Lower lobe of right lung (tissue), 2 donors: Measurements from ENCODE around the gene OPN5. TPM values are rescaled to one million over a fixed set of nuclear protein-coding genes. Genes with fewer than 3 reads are reported as not detected.

ENCODE experiments used
- ATAC-seq, 2 donors: fragments of 200-7000 bp; cut with Tn5 transposase; one replicate each; pipeline ENCODE4 v1.9.1; 2020 to 2022; ENCODE audit warnings: mild to moderate bottlenecking in 2 of 2, moderate library complexity in 2 of 2
- DNase-seq: peaks from one replicate; pipeline ENCODE4 v3.0.0-alpha.2; 2020
- H3K27ac ChIP-seq: fragments of 200-600 bp; one replicate; pipeline ENCODE4 v1.8.0; 2022
- H3K27me3 ChIP-seq: fragments of 200-600 bp; one replicate; pipeline ENCODE4 v1.8.0; 2022; ENCODE audit warnings: low read depth
- H3K36me3 ChIP-seq: fragments of 200-600 bp; one replicate; pipeline ENCODE4 v1.8.0; 2022; ENCODE audit warnings: mild to moderate bottlenecking
- H3K4me1 ChIP-seq: fragments of 200-600 bp; one replicate; pipeline ENCODE4 v1.8.0; 2022
- H3K4me3 ChIP-seq: fragments of 200-600 bp; one replicate; pipeline ENCODE4 v1.8.0; 2022; ENCODE audit warnings: mild to moderate bottlenecking
- H3K9me3 ChIP-seq: fragments of 200-600 bp; one replicate; pipeline ENCODE4 v1.8.0; 2022
- intact Hi-C: fragments of 100-400 bp; cut with DNase I; formaldehyde crosslinking; loops from one replicate; pipeline ENCODE4 v1.11.0; 2022
- total RNA-seq: library from RNA; stranded (reverse); fragmentation: NEBNext Ultra II Directional; extraction: Animal tissue kit (Norgen Biotek cat#: 25700); gene quantifications from one replicate; pipeline ENCODE4 v1.2.1, GENCODE V29; 2021
- TF ChIP-seq, protein P1 (sequence below): fragments of 200-600 bp; IDR thresholded peaks from one replicate; pipeline ENCODE4 v1.8.0; 2022; ENCODE audit warnings: antibody characterized with exemption, mild to moderate bottlenecking
- donor health status: DM: no; HTN: yes; CAD: no; lungs with severe emphysema.

OPN5 gene
- total RNA-seq, 1 donor from 2014 or later: not detected

DNA sequence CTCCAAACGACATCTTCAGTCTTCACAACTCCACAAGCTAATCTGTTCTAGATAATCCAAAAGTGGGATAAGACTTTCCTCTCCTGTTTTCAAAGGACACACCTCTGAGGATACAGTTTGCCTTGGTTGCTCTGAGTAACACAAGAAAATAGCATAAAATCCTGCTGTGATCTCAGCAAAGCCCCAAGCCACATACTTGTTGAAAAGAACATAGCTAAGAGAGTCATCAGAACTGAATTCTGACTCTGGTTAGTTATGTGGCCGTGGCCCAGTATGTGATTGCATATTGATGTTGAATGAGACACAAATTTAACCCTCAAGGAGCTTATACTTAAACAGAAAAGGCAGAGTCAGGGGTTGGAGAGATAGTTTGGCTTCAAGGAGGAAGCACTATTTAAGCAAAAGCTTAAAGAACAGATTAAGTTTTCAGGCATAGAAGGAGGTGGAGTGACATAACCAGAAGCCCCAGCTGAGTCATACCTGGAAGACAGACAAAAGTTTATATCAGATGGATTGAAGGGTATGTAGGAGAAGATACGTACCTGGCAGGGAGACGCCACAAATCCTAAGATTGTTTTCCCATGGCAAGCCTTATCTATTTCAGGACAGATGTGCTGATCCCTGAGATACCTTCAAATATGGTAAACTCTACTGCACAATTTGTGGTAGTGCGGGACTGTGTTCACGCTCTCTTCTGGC lies 41.2 kb downstream of the OPN5 start:
- H3K4me3 ChIP-seq: no peak overlapping the region
- intact Hi-C loops: no loop called here
- DNase-seq: no peak
- H3K36me3 ChIP-seq: no peaks in the 10 kb centered on the region
- H3K27me3 ChIP-seq: no peaks in the 10 kb centered on the region
- ATAC-seq: no peak
- H3K9me3 ChIP-seq: no peaks in the 10 kb centered on the region
- no peaks in the 10 kb centered on the region for H3K4me1 ChIP-seq
- no peak overlapping the region for H3K27ac ChIP-seq
- TF ChIP-seq, protein P1, sequence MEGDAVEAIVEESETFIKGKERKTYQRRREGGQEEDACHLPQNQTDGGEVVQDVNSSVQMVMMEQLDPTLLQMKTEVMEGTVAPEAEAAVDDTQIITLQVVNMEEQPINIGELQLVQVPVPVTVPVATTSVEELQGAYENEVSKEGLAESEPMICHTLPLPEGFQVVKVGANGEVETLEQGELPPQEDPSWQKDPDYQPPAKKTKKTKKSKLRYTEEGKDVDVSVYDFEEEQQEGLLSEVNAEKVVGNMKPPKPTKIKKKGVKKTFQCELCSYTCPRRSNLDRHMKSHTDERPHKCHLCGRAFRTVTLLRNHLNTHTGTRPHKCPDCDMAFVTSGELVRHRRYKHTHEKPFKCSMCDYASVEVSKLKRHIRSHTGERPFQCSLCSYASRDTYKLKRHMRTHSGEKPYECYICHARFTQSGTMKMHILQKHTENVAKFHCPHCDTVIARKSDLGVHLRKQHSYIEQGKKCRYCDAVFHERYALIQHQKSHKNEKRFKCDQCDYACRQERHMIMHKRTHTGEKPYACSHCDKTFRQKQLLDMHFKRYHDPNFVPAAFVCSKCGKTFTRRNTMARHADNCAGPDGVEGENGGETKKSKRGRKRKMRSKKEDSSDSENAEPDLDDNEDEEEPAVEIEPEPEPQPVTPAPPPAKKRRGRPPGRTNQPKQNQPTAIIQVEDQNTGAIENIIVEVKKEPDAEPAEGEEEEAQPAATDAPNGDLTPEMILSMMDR: no peak

DNA sequence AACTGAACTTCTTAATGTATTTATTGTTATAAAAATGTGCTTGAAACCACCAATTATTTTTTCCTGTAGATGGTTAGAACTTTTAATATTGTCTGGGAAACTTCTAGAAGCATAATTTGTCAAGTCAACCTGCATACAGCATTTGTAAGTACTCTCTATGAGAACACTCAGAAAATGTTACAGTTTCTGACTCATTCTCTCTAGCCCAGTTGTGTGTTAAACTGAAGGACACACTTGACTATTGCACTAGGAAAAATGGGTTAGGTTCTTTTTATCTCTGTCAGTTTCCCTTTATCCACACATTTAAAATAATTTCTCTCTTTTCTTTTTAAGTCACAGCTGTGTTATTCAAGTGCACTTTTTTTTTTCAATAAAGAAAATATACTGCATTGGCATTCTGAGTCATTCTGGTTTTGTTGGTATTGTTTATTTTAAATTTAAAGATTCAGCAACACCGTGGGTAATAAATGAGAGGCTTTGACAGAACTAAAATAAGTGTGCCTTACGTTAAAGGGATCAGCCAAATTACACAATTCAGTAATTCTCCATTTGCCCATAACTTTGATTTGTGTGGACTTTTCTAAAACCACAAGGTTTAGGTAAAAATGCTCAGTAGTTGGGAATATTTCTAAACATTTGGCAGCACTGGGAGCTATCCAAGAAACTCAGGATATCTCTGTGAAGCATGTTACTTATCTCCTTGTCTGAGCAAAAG lies 50.7 kb downstream of the OPN5 start:
- DNase-seq (no peak), ATAC-seq (no peak)
- TF ChIP-seq, protein P1: no peak
- intact Hi-C loops: no loop called here
- Histone ChIP-seq H3K9me3 (no peaks in the 10 kb centered on the region), H3K4me1 (no peaks in the 10 kb centered on the region), H3K27me3 (no peaks in the 10 kb centered on the region), H3K27ac (no peak overlapping the region), H3K4me3 (no peak overlapping the region), H3K36me3 (no peaks in the 10 kb centered on the region)

DNA sequence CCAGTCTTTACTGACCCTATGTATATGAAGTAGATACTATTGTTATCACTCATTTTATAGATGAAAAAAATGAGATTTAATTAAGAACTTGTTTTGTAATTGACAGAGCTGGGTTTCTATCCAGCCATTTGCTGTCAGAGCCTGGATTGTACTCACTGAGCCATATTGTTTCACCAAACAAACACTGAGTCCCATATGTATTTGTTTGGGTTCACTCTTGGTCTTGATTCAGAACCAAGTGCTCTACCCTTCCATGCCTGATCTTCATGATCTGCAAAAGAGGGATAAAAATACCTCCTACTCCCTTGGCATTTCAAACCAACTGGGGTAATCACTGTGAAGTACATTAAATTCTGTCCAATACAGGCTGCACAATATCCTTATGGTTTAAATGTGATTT lies 52.4 kb downstream of the OPN5 start:
- Histone ChIP-seq H3K4me1 (no peaks in the 10 kb centered on the region), H3K36me3 (no peaks in the 10 kb centered on the region), H3K9me3 (no peaks in the 10 kb centered on the region), H3K27ac (no peak overlapping the region), H3K4me3 (no peak overlapping the region), H3K27me3 (no peaks in the 10 kb centered on the region)
- TF ChIP-seq, protein P1: no peak
- ATAC-seq (no peak), DNase-seq (no peak)
- intact Hi-C loops: no loop called here

DNA sequence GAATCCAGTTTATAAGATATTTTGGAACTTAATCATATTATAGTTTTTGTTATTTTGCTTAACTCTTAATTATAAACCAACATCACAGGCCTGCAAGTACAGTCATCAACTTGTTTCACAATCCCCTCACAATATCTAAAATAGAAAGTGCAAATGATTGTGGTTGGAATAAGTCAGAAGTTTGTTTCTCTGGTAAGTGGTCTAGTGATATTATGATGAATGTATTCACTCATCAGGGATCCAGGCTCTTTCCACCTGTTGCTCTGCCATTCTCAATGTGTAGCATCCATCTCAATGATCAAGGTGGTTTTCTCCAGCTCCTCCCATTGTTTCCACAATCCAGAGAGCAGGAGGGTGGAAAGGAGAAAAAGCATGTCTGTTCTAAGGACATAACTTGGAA lies 54.2 kb downstream of the OPN5 start:
- Histone ChIP-seq H3K4me3 (no peak overlapping the region), H3K27ac (no peak overlapping the region), H3K36me3 (no peaks in the 10 kb centered on the region), H3K9me3 (no peaks in the 10 kb centered on the region), H3K27me3 (no peaks in the 10 kb centered on the region), H3K4me1 (no peaks in the 10 kb centered on the region)
- TF ChIP-seq, protein P1: no peak
- intact Hi-C loops: no loop called here
- no peak for ATAC-seq
- DNase-seq: no peak

DNA sequence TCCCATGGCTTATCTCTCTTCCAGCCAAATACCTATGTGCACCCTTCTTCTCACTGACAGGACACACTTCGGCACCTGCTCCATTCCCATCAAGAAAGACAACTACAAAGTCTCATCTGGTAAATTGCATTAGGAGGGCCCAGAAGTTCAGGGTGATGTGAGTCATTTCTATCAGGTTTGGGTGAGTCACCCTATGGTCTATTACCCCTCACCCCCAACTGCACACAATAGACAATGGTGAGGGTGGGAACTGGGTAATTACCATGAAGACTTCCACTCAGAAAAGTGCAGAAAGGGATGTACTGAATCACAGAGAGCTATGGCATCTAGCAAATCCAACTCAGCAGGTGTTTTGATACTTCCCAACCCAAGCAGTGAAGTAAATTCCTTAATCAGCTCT lies 54.8 kb downstream of the OPN5 start:
- Histone ChIP-seq H3K27me3 (no peaks in the 10 kb centered on the region), H3K4me3 (no peak overlapping the region), H3K9me3 (no peaks in the 10 kb centered on the region), H3K4me1 (no peaks in the 10 kb centered on the region), H3K27ac (no peak overlapping the region), H3K36me3 (no peaks in the 10 kb centered on the region)
- intact Hi-C loops: no loop called here
- TF ChIP-seq, protein P1: no peak
- ATAC-seq (no peak), DNase-seq (no peak)
